PC-9 (cell line): Measurements from ENCODE around the gene ALK. TPM values are rescaled to one million over a fixed set of nuclear protein-coding genes. Genes with fewer than 3 reads are reported as not detected.

Experiments used
- BruUV-seq: library from RNA; stranded (reverse); fragments of 400-500 nt; replicated peaks from 2 replicates; lab custom pipeline; 2021; lab: Mats Ljungman, UMichigan
- CTCF ChIA-PET: fragments of 300-600 bp; sonication (Branson Sonifier 250); formaldehyde crosslinking; loops from one replicate; lab custom pipeline; 2022; ENCODE audit warnings: antibody characterized with exemption; lab: Charles Lee
- POLR2A ChIA-PET: fragments of 300-600 bp; sonication (Branson Sonifier 250); formaldehyde crosslinking; loops from one replicate; lab custom pipeline; 2022; ENCODE audit warnings: antibody characterized with exemption; ENCODE audit not compliant: unreplicated experiment; lab: Charles Lee
- DNase-seq, 2 experiments: peaks; one replicate each; pipeline versions ENCODE4 v3.0.0 to v3.0.0-alpha.2; 2015 to 2022; ENCODE audit warnings: mixed read lengths in 1 of 2
- H2AFZ ChIP-seq: fragments of 200-600 bp; sonication (generic); 2 replicates; pipeline ENCODE4 v1.8.1; 2017; ENCODE audit warnings: antibody characterized with exemption
- H3F3A ChIP-seq: fragments of 200-600 bp; sonication (generic); 2 replicates; pipeline ENCODE4 v1.8.1; 2017; ENCODE audit warnings: antibody characterized with exemption, mild to moderate bottlenecking, low read depth; ENCODE audit not compliant: insufficient read depth
- H3K27ac ChIP-seq: fragments of 200-600 bp; sonication (generic); 2 replicates; pipeline ENCODE4 v1.6.1; 2016; ENCODE audit warnings: mixed run types
- H3K27me3 ChIP-seq: fragments of 200-600 bp; sonication (generic); 2 replicates; pipeline ENCODE4 v1.6.1; 2016; ENCODE audit warnings: low read depth, mixed run types; ENCODE audit not compliant: insufficient read depth
- H3K36me3 ChIP-seq: fragments of 200-600 bp; sonication (generic); 2 replicates; pipeline ENCODE4 v1.6.1; 2016; ENCODE audit warnings: low read depth, mixed run types
- H3K4me1 ChIP-seq: fragments of 200-600 bp; sonication (generic); replicated peaks from 2 replicates; pipeline ENCODE4 v1.6.1; 2016; ENCODE audit warnings: mixed run types; ENCODE audit not compliant: insufficient read depth
- H3K4me2 ChIP-seq: fragments of 200-600 bp; sonication (generic); 2 replicates; pipeline ENCODE4 v1.6.1; 2017; ENCODE audit warnings: mixed run types
- H3K4me3 ChIP-seq: fragments of 200-600 bp; sonication (generic); 2 replicates; pipeline ENCODE4 v1.6.1; 2016; ENCODE audit warnings: mixed run types
- H3K79me2 ChIP-seq: fragments of 200-600 bp; sonication (generic); 2 replicates; pipeline ENCODE4 v1.6.1; 2017; ENCODE audit warnings: low read depth, mixed run types
- H3K9me2 ChIP-seq: fragments of 200-600 bp; sonication (generic); 2 replicates; pipeline ENCODE4 v1.8.1; 2017; ENCODE audit warnings: mild to moderate bottlenecking; ENCODE audit not compliant: insufficient read depth
- H3K9me3 ChIP-seq: fragments of 200-600 bp; sonication (generic); 2 replicates; pipeline ENCODE4 v1.8.1; 2016; ENCODE audit warnings: low read depth; ENCODE audit not compliant: insufficient read depth
- H4K20me1 ChIP-seq: fragments of 200-600 bp; sonication (generic); 2 replicates; pipeline ENCODE4 v1.8.1; 2017; ENCODE audit not compliant: insufficient read depth
- EZH2 ChIP-seq: fragments of 200-600 bp; sonication (generic); IDR thresholded peaks from 2 replicates; pipeline ENCODE4 v1.8.0; 2017; ENCODE audit warnings: antibody characterized with exemption, low read depth
- intact Hi-C: fragments of 100-400 bp; cut with micrococcal nuclease; formaldehyde crosslinking; loops from one replicate; pipeline ENCODE4 v1.10.0; 2022; ENCODE audit not compliant: unreplicated experiment
- total RNA-seq: library from RNA; stranded (reverse); gene quantifications from 2 replicates; pipeline ENCODE4 v1.2.3, GENCODE V29; 2021
- TF ChIP-seq, protein P1 (sequence below): fragments of 200-600 bp; sonication (generic); conservative IDR thresholded peaks from 2 replicates; pipeline ENCODE4 v1.6.1; 2017; ENCODE audit warnings: mixed run types, antibody characterized with exemption, mild to moderate bottlenecking, moderate library complexity

The ALK gene
- total RNA-seq, 1 experiment from 2014 or later = not detected

- POLR2A ChIA-PET = no interaction called here
- intact Hi-C loops = no loop called here
- Histone ChIP-seq H3K36me3 (no peaks in the 10 kb centered on the region), H3K27ac (no peak overlapping the region), H3K9me2 (no peaks in the 10 kb centered on the region), H3K4me2 (no peak overlapping the region), H3K4me3 (no peak overlapping the region), H3K4me1 (no peaks in the 10 kb centered on the region), H3F3A (no peaks in the 10 kb centered on the region), H4K20me1 (no peaks in the 10 kb centered on the region), H2AFZ (no peak overlapping the region), H3K27me3 (peaks cover 82% of the 10 kb centered on the region), H3K79me2 (no peaks in the 10 kb centered on the region), H3K9me3 (no peaks in the 10 kb centered on the region)
- BruUV-seq = no TSS peak
- TF ChIP-seq, protein P1, sequence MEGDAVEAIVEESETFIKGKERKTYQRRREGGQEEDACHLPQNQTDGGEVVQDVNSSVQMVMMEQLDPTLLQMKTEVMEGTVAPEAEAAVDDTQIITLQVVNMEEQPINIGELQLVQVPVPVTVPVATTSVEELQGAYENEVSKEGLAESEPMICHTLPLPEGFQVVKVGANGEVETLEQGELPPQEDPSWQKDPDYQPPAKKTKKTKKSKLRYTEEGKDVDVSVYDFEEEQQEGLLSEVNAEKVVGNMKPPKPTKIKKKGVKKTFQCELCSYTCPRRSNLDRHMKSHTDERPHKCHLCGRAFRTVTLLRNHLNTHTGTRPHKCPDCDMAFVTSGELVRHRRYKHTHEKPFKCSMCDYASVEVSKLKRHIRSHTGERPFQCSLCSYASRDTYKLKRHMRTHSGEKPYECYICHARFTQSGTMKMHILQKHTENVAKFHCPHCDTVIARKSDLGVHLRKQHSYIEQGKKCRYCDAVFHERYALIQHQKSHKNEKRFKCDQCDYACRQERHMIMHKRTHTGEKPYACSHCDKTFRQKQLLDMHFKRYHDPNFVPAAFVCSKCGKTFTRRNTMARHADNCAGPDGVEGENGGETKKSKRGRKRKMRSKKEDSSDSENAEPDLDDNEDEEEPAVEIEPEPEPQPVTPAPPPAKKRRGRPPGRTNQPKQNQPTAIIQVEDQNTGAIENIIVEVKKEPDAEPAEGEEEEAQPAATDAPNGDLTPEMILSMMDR = no peak
- no peak for TF ChIP-seq EZH2
- DNase-seq = no peak
- CTCF ChIA-PET = no interaction called here
These were observed 503.8 kb downstream of the ALK start for GRCh38 chr2:29417630-29418029.

DNA sequence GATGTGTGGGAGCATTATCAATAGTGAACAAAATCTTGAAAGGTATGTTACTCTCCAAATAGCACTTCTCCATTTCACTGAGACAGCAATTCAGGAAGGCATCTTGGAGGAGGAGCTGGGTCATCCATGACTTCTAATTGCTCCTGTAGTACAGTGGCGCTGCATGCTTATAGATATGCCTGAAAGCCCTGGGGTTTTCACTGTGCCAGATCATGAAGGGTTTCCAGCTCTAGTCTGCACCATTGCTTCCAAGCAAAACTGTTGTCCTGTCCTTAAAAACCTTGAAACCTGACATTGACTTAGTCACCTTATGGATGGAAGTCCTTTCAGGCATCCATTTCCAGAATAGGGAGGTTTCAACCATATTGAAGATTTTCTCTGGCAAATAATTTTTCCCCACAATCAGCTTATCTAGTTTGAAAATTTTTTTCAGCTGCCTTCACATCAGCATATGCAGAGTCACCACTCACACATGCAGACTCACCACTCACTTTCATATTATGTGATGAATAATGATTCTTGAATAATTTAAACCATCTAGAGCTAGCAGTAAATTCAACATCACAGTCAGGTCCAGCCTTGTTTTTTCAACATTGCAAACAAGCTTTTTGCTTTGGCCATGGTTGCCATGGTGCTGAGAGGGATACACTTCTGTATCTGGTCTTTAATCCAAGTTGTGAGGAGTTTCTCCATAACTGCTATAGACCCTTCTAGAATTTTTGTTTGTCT, 509.0 kb downstream of the ALK start:
- H3K9me3 ChIP-seq = no peaks in the 10 kb centered on the region
- H2AFZ ChIP-seq = no peak overlapping the region
- intact Hi-C loops = no loop called here
- no TSS peak for BruUV-seq
- ChIA-PET CTCF (no interaction called here), POLR2A (no interaction called here)
- no peaks in the 10 kb centered on the region for H3F3A ChIP-seq
- H3K4me2 ChIP-seq = no peak overlapping the region
- H3K36me3 ChIP-seq = no peaks in the 10 kb centered on the region
- H4K20me1 ChIP-seq = no peaks in the 10 kb centered on the region
- H3K27me3 ChIP-seq = peaks cover 64% of the 10 kb centered on the region
- no peaks in the 10 kb centered on the region; the same call in 1 of the 2 replicates for H3K9me2 ChIP-seq
- TF ChIP-seq, protein P1 = no peak
- no peak for TF ChIP-seq EZH2
- no peaks in the 10 kb centered on the region for H3K79me2 ChIP-seq
- no peak overlapping the region for H3K4me3 ChIP-seq
- no peaks in the 10 kb centered on the region for H3K4me1 ChIP-seq
- no peak overlapping the region for H3K27ac ChIP-seq
- no peak for DNase-seq

- ChIA-PET CTCF (no interaction called here), POLR2A (no interaction called here)
- Histone ChIP-seq H3K4me3 (no peak overlapping the region), H3K79me2 (no peaks in the 10 kb centered on the region), H3K9me3 (no peaks in the 10 kb centered on the region), H3K4me2 (no peak overlapping the region), H4K20me1 (no peaks in the 10 kb centered on the region), H3K27me3 (peaks cover 96% of the 10 kb centered on the region), H3K4me1 (no peaks in the 10 kb centered on the region), H3F3A (no peaks in the 10 kb centered on the region), H2AFZ (no peak overlapping the region), H3K36me3 (no peaks in the 10 kb centered on the region), H3K9me2 (no peaks in the 10 kb centered on the region; the same call in 1 of the 2 replicates), H3K27ac (no peak overlapping the region)
- intact Hi-C loops = no loop called here
- DNase-seq = no peak
- TF ChIP-seq, protein P1 = no peak
- TF ChIP-seq EZH2 = no peak
- BruUV-seq = no TSS peak
These were observed 515.7 kb downstream of the ALK start for GRCh38 chr2:29405707-29406106.
